ENCODE measurements around the gene TMEM245.
"Not testable (repeated sequence)": the region's sequence is repeated elsewhere in the genome, so short reads cannot be mapped to it uniquely, and the experiment has no call there.

TMEM245 gene

DNA sequence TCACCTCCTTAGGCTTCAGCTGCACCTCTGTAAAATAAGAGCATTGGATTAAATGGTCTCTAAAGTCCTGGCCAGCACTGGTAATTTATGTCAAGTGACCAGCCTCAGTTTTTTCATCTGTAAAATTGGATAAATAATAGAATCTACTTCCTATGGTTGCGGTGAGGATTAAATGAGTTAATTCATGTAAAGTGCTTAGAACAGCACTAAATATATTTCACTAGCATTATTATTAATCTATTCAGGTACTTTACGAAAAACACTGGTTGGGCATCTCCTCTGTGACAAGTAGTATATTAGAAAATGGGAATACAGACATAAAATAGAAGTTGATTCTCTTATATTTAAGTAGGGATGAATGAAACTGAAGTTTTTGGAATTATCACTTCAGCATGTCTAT is 13.8 kb upstream of the TMEM245 start:
- in situ Hi-C loops (cut with MboI; ENCODE audit: low sequenced_read_pairs), result no loop called here

GRCh38 chr9:109132567-109133021 is 12.8 kb upstream of the TMEM245 start:
- in situ Hi-C loops (cut with MboI; ENCODE audit: low sequenced_read_pairs), result no loop called here

- in situ Hi-C loops (cut with MboI; ENCODE audit: low sequenced_read_pairs), result no loop called here
Observed at GRCh38 chr9:109129470-109130197, 9.9 kb upstream of the TMEM245 start.

DNA sequence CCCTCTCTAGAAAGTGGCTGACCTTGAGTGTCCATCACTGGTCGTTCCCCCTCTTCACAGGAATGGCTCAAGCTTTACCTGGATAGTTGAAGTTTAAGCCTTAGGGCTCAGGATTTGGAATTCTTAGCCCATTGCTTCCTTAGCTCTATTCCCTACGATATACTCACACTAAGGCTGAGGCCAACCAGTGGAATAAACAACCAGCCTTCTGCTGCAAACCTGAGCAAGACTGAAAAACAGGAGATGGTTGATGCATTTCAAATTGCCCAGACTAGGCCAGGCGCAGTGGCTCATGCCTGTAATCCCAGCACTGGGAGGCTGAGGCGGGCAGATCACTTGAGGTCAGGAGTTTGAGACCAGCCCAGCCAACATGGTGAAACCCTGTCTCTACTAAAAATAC is 6.9 kb upstream of the TMEM245 start:
- in situ Hi-C loops (cut with MboI; ENCODE audit: low sequenced_read_pairs), result not testable (repeated sequence)

- in situ Hi-C loops (cut with MboI; ENCODE audit: low sequenced_read_pairs), result no loop called here
Observed at GRCh38 chr9:109124121-109124520, 4.4 kb upstream of the TMEM245 start.

DNA sequence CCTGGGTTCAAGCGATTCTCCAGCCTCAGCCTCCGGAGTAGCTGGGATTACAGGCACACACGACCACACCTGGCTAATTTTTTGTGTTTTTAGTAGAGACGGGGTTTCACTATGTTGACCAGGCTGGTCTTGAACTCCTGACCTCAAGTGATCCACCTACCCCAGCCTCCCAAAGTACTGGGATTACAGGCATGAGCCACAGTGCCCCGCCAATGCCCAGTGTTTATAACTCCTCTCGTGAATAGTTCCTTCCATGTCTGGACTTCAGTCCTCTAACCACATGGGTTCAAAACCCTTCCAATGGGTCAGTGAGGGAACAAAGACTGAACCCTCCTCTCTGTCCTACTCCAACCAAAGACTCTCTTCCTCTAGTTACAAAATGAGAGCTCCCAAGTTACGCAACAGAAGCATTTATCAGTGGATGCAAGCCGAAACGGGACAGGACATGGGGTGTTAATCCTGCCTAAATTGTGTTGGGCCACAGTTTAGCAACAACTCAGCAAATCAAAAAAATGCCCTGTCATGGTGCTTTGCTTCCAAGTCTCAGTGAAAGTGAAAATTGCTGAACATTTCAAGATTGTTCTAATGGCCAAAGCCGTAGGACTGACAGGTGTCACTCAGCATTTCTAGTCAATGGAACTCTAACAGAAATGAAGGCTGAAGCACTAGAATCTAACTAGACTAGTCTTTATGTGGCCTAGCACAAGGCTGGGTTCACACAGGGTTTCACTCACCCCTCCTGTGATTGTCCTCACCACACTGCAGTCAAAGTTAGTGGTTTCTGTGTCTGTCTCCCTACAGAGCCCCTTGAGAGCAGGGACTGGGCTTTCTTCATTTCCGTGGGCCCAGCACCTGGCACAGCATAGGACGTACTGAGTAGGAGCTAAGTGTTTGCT is 3.2 kb upstream of the TMEM245 start:
- in situ Hi-C loops (cut with MboI; ENCODE audit: low sequenced_read_pairs), result no loop called here

DNA sequence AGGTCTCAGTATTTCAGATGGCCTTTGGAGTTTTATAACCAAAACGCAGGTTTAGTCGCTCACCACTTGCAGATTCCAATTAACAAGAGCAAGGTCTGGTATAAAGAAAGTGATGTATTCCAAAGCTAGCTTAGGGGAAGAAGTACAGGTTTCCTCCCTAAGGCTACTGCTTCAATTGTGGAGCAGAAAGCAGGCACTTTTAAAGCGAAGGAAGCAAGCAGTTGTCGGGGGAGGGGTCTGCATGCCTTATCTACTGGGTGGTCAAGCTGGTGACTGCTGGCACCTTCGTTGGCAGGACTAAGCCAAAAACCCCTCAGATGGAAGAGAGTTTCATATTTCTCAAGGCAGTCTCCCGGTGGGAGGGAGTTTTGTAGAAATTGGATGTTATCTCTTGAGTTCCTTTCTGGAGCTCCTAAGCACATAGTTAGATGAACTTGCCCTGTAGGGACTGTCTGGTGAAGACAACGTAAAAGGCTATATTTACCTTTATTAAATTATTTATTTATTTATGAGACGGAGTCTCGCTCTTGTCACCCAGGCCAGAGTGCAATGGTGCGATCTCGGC is 1.6 kb upstream of the TMEM245 start:
- in situ Hi-C loops (cut with MboI; ENCODE audit: low sequenced_read_pairs), result no loop called here

GRCh38 chr9:109120204-109120789 is 550 bp upstream of the TMEM245 start:
- in situ Hi-C loops (cut with MboI; ENCODE audit: low sequenced_read_pairs), result no loop called here

DNA sequence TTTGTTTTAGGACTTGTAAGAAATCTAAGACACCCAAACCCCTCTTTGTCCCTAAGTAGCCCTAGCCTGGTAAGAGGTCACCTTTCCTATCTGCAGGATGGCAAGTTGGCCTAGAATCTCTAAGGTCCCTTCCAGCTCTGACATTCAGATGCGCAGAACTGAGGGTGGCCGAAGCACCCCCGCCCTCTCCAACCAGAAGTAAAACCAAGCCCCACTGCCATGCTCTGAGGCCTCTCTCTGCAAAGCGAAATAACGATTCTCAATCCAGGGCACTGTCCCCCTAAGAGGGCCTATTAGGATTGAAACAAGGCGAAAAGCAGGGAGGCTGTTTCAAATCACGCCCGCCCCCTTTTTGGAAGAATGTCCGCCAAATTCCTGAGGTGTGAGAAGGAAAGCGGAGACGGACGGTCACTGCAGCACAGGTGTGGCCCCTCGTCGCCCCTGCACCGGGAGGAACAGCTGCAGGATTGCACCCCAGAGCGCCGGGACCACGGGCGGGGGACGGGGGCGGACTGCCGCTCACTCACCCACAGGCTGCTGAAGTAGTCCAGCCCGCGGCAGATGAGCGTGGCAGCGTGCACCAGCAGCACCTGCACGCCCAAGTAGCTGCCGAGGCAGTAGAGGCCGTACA is 824 bp downstream of the TMEM245 start:
- in situ Hi-C loops (cut with MboI; ENCODE audit: low sequenced_read_pairs), result no loop called here

GRCh38 chr9:109117856-109118807 is 1.6 kb downstream of the TMEM245 start:
- in situ Hi-C loops (cut with MboI; ENCODE audit: low sequenced_read_pairs), result no loop called here

- in situ Hi-C loops (cut with MboI; ENCODE audit: low sequenced_read_pairs), result no loop called here
Observed at GRCh38 chr9:109115931-109116526, 3.7 kb downstream of the TMEM245 start.

DNA sequence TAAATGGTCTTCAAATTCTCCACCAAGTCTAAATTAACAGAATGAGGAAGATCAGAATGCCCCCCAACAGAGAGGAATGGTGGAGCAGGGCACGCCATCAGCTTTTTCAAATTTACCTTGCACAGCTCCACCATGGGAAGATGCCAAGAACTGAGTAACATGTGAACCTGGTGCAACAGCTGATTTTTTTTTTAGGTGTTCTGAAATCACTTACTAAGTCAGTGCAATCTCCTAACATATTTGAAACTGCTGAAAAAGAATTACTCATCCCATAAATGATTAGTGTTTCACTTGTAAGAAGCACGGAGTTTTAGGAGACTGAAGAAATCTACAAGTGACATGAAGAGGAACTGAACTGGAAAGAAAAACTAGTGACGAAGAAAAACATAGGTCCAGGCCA is 5.1 kb downstream of the TMEM245 start:
- in situ Hi-C loops (cut with MboI; ENCODE audit: low sequenced_read_pairs), result no loop called here

DNA sequence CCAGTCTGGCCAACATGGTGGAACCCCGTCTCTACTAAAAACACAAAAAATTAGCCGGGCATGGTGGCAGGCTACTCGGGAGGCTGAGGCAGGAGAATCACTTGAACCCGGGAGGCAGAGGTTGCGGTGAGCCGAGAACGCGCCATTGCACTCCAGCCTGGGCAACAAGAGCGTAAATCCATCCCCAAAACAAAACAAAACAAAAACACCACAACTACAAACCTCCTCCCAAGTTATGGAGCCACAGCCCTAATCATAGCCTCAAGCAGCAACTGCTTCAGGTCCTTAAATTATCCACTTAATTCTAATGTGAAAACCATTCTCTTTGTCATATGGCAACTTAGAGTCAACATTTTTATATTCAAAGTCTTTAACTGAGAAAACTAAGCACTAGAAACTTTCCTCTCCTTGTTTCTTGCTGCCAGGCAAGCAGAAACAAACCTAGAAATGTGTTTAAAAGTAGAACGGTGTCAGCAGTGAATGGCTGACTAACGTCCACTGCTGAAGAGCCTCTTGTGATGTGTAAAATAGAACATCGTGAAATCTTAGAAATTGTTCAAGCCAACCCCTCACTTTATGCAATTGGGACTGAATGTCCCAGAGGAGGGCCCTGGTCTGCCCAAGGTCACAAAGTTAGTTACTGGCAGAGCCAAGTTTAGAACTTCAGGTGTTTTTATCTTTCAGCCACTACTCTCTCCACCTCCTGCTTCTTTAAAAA is 5.7 kb downstream of the TMEM245 start:
- in situ Hi-C loops (cut with MboI; ENCODE audit: low sequenced_read_pairs), result no loop called here

DNA sequence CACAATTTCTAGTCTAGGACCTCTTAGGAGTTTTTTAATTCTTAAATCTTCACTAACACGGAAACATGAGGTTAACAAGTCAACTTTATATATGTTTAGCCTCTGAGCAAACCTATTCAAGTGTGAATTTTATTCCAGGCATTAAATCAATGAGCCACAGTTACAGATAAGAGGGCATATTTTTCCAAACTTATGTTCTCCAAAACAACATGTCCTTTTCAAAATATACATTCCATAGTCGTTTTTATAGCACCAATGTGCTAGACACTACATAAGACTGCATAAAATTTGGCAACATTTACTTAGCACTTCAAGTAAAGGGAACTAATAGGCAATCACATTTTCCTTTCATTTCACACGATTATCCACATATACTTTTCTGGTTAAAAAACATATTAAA is 6.5 kb downstream of the TMEM245 start:
- in situ Hi-C loops (cut with MboI; ENCODE audit: low sequenced_read_pairs), result no loop called here

DNA sequence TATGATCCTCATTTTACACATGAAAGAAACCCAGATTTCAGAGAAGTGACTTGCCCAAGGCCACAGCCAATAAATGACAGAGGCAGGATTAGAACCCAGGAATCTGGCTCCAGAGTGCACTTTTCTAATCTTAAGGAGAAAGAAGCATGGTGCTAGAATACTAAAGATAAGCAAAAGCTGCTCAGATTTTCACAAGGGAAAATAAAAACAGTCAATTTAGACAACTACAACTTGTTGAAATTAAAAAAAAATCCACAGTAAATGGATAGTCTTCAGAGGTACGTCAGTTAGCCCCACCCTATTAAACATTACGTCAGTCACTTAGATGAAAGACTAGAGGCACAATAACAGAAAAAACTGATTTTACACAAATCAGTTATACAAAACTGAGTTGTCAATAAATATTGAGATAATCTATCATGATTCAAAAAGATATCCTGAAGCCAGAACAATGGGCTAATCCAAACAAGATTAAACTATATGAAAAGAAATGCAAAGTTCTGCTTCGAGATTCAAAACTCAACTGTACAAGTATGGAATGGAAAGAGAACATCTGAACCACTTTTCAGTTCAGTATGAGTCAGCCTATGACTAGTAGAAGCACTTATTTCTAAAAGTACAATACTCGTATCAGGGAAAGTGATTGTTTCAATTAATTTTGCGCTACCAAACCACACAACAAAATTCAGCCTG is 9.3 kb downstream of the TMEM245 start:
- in situ Hi-C loops (cut with MboI; ENCODE audit: low sequenced_read_pairs), result no loop called here

- in situ Hi-C loops (cut with MboI; ENCODE audit: low sequenced_read_pairs), result no loop called here
Observed at GRCh38 chr9:109109967-109110328, 9.8 kb downstream of the TMEM245 start.

DNA sequence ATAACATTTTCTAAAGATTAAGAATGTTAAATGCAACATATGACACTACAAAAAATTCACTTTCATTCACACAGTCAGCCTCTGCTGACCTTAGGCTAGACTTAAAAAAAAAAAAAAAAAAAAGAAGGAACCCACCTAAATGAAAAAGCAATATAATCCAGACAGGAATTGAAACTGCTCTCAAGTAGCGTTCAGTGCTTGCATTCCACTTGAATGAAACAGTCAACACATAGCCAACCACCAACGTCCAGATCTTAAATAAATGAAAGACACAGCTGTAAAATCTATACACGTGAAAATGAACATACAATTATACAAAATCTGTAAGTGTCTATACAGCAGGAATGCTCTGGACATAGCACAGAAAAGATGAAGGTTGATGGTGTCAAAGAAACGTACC is 11.4 kb downstream of the TMEM245 start:
- in situ Hi-C loops (cut with MboI; ENCODE audit: low sequenced_read_pairs), result no loop called here
